Measurements from ENCODE around the gene PEAK1. TPM values are rescaled to one million over a fixed set of nuclear protein-coding genes. Genes with fewer than 3 reads are reported as not detected.
A peak's percentile ranks its signal among the peaks of the same experiment; 100 is the strongest.
"Not testable (repeated sequence)": the region's sequence is repeated elsewhere in the genome, so short reads cannot be mapped to it uniquely, and the experiment has no call there.

The PEAK1 gene
- total RNA-seq, 2 donors from 2014 or later = 26.2 to 27.0 TPM

DNA sequence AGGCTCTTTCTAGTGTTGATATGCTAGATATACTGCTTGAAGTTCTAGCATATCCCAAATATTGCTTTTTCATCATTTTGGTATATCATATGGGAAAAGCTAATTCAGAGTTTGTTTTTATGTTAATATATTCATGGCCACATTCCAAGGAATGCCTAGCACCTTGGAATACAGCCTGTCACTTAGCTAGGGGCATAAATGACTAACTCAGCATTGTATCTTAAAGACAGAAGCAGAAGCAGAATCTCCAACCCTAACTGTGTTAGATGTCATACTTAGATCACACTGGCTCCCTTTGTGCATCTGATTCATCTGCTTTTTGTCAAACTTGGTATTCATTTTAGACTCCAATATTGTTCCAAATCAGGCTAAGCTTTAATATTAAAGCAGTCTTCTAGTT, 218.2 kb downstream of the PEAK1 start:
- H3K27ac Mint-ChIP-seq = no peak overlapping the region
- no peak for ATAC-seq
- peaks cover 9% of the 10 kb centered on the region in 2 donors for H3K9me3 Mint-ChIP-seq
- no peak for DNase-seq (ENCODE audit: low spot score in 2 of 2)
- H3K36me3 Mint-ChIP-seq = peaks cover 8 to 14% of the 10 kb centered on the region in 2 donors

DNA sequence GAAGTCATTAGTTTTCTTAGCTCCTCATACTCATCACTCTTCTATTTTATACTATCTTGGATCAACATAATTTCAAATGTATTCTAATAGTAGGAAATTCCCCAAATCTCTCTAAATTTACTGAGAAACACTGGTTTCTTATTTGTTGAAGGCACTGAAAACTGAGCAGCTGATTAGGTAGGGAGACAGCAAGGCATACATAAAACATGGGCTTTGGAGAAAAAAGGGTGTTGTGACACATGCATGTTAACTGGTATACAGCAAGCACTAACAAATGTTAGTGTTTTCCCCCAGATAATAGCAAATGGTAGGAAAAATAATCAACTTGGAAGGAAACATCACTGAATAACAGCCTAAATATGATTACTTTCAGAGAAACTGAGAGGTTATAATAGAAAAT, 223.5 kb downstream of the PEAK1 start:
- ATAC-seq = no peak
- DNase-seq (ENCODE audit: low spot score in 2 of 2) = no peak
- Mint-ChIP-seq H3K9me3 (peaks cover 9% of the 10 kb centered on the region in 2 donors), H3K27ac (no peak overlapping the region), H3K36me3 (peaks cover 8 to 14% of the 10 kb centered on the region in 2 donors)

DNA sequence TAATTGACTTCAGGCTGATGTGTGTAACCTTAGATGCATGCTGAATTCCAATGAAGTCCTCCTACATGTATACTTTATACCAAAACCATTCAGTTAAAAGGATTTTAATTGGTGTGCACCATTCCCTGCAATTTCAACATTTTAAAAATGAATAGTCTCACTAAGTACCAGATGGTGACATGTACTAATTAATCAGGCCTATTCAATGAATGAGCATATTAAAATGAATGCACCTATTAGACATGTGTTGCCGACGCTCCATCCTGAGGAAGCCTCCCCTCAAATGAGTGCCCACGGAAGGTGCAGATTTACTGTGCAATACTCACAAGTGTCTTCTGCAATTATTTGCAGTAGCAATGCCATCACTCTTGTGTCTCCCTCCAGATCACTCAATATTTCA, 224.3 kb downstream of the PEAK1 start:
- ATAC-seq (no peak), DNase-seq (ENCODE audit: low spot score in 2 of 2) (no peak)
- Mint-ChIP-seq H3K27ac (no peak overlapping the region), H3K9me3 (peaks cover 9% of the 10 kb centered on the region in 2 donors), H3K36me3 (peaks cover 8 to 14% of the 10 kb centered on the region in 2 donors)

DNA sequence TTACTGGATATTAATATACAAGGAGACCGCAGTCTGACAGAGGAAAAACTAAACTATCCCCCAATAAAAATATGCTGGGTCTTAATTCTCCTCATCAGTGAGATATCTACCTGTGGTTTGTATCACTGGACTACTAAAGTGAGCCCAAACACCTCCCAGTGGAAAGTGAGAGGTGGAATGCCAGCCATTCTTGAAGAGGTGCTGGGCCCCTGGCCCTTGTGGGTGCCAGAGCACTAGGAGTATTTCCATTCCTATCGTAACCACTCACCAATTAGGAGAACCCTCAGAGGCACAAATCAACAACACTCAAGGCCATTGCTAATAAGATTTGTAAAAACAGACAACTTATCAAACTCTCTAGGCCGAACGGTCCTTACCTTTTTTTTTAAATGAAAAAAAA, 227.5 kb downstream of the PEAK1 start:
- Mint-ChIP-seq H3K36me3 (no peaks in the 10 kb centered on the region), H3K9me3 (no peaks in the 10 kb centered on the region), H3K27ac (no peak overlapping the region)
- ATAC-seq = no peak
- no peak for DNase-seq (ENCODE audit: low spot score in 2 of 2)

DNA sequence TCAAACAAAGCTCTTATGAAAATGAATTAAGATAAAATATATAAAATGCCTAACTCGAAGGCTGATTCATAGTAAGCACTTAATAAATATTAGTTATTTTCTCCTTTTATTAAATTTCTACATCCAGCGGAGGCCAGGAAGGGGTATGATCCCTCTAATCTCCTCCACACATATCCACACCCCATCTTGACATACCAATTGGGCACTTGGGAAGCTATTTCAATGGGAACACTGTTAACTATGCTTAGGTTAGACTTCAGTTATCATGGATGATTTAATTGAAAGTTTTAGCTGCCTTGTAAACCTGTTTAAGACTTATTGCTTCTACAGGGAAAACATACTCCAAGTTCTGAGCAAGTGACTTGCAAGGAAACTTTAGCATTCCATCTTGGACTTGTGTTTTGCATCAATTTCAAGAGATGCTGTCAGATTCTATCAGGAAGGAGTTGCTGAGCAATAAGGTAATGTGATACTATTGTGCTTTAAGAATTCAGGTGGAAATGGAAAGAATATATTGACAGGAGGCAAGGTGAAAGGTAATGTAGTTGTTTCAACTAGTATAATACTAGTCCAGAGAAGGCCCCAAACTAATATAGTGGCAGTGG, 228.6 kb downstream of the PEAK1 start:
- H3K27ac Mint-ChIP-seq = peak overlapping the region in 1 of 2 donors; percentile 1

DNA sequence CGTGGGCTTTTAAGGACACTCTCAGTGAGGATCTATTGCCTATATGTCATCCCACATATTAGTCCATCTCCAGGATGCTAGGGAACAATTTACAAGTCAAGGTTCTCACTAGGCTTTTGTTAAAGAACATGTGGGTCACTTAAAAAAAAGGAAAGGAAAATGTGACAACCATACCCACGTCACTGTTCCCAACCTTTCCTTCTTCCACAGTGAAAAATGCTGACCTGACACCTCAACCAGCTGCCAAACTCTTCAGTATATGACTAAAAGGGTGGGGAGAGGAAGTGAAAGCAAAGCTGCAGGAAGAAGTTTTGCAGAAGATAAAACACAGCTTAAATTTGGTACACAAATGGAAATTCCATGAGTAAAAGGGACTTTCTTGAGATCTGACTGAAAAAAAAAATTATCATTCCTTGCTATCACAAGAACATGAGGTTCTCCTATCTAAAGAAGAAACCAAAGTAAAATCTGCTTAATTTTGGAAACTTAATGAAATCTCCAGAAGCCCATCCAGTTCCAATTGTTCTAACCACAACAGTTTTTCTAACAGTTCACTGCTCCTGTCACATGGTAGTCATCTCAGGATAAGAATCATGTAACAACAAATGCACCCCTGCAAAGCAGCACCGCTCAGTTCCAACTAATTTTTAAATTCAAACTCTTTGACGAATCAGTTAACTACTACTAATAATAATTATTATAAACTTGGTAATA, 232.0 kb downstream of the PEAK1 start:
- ATAC-seq = peak; percentile 80 to 88
- H3K36me3 Mint-ChIP-seq = no peaks in the 10 kb centered on the region
- DNase-seq (ENCODE audit: low spot score in 2 of 2) = no peak
- no peaks in the 10 kb centered on the region for H3K9me3 Mint-ChIP-seq
- peak overlapping the region in 1 of 2 donors; percentile 78 for H3K27ac Mint-ChIP-seq

More for the DNA sequence above, 228.6 kb downstream of the PEAK1 start:
- ATAC-seq (no peak), DNase-seq (ENCODE audit: low spot score in 2 of 2) (no peak)
- no peaks in the 10 kb centered on the region for H3K36me3 Mint-ChIP-seq
- H3K9me3 Mint-ChIP-seq = no peaks in the 10 kb centered on the region

DNA sequence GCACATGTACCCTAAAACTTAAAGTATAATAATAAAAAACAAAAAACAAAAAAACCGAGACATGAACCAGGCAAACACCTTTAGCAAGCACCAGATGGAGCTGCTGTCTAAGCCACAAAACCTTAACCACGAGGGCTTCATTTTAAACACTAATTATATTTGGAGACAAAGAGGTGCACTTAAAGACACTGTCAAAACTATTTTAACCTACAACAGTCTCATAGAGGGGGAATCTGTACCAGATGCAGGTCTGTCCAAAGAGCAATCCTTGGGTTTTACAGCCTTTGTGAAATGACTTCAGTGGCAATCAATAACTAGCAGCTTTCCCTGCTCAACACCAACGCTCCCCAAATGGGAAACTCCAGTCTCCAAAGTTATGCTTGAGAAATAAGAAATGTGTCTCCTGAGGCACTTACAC, 233.3 kb downstream of the PEAK1 start:
- DNase-seq (ENCODE audit: low spot score in 2 of 2) = no peak

DNA sequence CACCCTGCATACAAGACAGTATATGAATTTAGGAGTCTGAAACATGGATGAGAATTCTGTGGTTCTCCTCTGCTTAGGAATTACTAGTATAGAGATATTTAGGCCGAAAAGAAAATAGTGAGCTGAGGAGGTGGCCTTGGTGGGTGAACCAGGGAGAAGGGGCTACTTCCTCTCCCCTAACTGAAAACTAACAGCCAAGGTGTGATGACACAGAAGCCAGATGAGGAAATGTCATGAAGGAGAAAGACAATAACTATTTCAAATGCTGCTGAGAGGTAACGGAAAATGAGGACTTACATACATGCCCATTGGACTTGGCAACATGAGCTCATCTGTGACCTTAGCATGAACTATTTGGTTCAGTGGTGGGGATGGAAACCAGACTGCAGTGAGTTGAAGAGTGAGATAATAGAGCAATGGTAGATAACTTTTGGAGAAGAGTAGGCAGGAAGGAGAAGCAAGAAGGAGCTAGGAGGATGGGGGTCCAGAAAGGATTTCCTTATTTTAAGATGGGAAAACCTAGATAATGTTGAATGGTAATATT, 234.6 kb downstream of the PEAK1 start:
- H3K36me3 Mint-ChIP-seq = peaks cover 0 to 6% of the 10 kb centered on the region in 2 donors
- DNase-seq (ENCODE audit: low spot score in 2 of 2) (no peak), ATAC-seq (no peak)
- peaks cover 0 to 5% of the 10 kb centered on the region in 2 donors for H3K9me3 Mint-ChIP-seq
- peak overlapping the region in 1 of 2 donors; percentile 6 for H3K27ac Mint-ChIP-seq

More for the DNA sequence above, 233.3 kb downstream of the PEAK1 start:
- no peaks in the 10 kb centered on the region for H3K9me3 Mint-ChIP-seq
- no peak for ATAC-seq
- H3K27ac Mint-ChIP-seq = peak overlapping the region; percentile 16 to 78
- no peaks in the 10 kb centered on the region for H3K36me3 Mint-ChIP-seq

DNA sequence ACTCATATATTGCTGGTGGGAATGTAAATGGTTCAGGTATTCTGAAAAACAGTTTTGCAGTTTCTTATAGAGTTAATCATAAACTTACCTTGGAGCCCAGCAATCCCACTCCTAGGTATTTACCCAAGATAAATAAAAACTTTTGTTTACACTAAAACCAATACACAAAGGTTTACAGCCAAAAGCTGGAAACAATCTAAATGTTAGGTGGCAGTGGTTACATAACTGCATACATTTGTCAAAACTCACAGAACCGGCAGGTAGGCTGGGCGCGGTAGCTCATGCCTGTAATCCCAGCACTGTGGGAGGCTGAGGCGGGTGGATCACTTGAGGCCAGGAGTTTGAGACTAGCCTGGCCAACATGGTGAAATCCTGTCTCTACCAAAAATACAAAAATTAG, 235.6 kb downstream of the PEAK1 start:
- H3K27ac Mint-ChIP-seq; H3K36me3 Mint-ChIP-seq; ATAC-seq; DNase-seq (ENCODE audit: low spot score in 2 of 2); H3K9me3 Mint-ChIP-seq: not testable (repeated sequence)

DNA sequence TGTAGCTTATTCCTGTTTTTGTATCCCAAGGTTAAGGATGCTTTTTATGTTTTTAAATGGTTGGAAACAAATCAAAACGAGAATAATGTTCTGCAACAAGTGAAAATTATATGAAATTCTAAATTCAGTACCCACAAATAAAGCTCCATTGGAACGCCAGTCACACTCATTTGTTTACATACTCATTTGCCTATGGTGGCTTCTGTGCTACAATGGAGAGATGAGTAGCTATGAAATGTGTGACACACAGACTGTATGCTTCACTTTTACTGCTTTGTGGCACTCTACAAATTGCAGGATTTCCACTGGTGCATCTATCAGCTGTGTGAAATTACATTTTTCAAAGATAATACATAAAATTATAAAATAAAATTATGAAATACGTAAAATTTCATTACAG, 236.8 kb downstream of the PEAK1 start:
- no peak for DNase-seq (ENCODE audit: low spot score in 2 of 2)

DNA sequence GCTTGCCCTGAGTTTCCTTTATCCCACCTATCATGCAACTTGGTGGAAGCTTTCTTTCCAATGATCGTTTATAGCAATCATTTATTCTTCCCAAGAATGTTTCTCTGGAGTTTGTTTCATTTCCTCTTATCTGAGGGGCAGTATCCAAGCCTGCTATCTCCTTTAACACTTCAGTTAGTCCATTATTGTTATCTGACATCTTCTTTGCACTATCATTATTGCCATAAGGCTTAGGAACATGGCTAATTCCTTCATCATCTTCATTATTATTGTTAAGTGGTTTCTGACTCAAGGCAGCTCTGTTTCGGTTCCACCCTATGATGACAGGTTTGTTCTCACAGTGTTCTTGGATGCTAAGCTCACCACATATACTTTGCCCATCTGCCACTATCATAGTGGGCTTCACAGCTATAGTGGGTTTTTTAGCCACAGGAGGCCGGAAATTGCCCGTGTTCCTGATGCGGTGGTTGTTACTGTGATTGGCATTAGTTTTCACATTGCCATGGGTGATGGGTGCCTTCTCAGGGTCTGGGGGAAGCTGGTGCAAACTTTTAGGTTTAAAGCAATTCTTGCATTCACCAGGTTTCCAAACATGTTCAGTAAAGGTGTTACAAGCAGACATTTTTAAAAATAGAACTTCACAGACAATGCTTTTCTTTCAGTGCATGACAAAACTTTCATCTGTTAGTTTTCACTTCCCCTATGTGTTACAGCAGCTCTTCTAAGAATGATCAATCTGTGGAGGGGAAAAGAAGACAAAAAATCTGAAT, 238.4 kb downstream of the PEAK1 start:
- Mint-ChIP-seq H3K9me3 (peaks cover 0 to 5% of the 10 kb centered on the region in 2 donors), H3K36me3 (peaks cover 0 to 6% of the 10 kb centered on the region in 2 donors), H3K27ac (peak overlapping the region in 1 of 2 donors; percentile 39)
- ATAC-seq (peak; percentile 56 to 63), DNase-seq (ENCODE audit: low spot score in 2 of 2) (no peak)

More for the DNA sequence above, 236.8 kb downstream of the PEAK1 start:
- Mint-ChIP-seq H3K36me3 (peaks cover 0 to 6% of the 10 kb centered on the region in 2 donors), H3K9me3 (peaks cover 0 to 5% of the 10 kb centered on the region in 2 donors), H3K27ac (no peak overlapping the region)
- no peak for ATAC-seq

DNA sequence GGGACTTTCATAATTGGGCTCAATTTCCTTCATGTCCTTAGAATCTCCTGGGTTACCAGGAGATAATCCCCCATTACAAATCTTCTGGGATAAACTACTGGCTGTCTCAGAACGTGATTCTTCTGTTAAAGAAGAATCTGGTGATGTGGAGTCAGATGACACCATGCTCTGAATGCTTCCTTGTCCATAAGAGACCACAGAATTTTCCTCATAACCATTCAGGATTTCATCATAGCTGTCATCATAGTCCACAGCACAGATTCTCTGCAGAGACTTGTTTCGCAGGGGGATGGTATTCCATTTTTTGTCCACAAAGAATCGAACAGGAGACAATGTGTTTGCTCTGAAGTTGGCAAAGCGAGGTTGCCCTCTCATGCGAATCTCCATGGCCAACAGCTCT, 239.1 kb downstream of the PEAK1 start:
- ATAC-seq = no peak
- no peak for DNase-seq (ENCODE audit: low spot score in 2 of 2)
- Mint-ChIP-seq H3K36me3 (peaks cover 0 to 6% of the 10 kb centered on the region in 2 donors), H3K9me3 (peaks cover 0 to 5% of the 10 kb centered on the region in 2 donors), H3K27ac (no peak overlapping the region)

DNA sequence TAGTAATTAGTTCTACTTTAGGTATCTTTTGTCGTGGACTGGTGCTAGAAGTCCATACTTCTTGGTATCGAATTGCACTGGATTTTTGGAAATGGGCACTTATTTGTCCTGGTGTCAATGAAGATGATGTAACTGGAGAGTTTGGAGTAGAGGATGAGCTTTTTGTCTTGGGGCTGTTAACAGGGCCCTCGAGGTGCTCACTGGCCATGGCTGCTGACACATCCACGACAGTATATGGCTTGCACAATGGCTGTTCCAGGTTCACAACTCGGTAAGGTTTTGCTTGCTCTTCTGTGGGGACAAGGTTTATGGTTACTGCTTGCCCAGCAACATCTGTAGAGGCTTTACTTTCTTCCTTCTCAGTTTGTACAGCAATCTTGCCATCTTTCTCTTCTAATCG, 239.6 kb downstream of the PEAK1 start:
- Mint-ChIP-seq H3K9me3 (peaks cover 0 to 5% of the 10 kb centered on the region in 2 donors), H3K27ac (peak overlapping the region in 1 of 2 donors; percentile 14), H3K36me3 (peaks cover 0 to 6% of the 10 kb centered on the region in 2 donors)
- no peak for ATAC-seq
- no peak for DNase-seq (ENCODE audit: low spot score in 2 of 2)

DNA sequence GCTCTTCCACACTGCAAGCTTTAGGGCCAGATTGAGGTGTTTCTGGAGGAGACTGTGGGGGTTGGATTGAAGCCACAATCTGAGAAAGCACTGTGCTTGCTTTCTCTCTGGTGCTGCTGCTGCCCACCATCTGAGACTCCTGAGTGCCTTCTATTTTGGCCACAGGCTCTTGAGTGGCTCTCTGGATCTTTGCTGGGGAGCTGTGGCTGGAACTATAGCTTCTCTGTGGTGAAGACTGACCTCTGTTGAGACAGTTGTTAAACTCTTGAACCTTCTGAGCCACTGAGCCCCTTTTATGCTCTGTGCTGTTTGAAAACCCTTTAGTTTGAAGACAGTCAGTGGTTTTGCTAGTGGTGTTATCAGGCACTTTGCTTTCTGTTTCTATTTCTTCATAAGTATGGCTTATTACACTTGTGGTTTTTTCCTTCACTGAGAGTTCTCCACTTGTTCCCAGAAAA, 240.3 kb downstream of the PEAK1 start:
- peaks cover 0 to 6% of the 10 kb centered on the region in 2 donors for H3K36me3 Mint-ChIP-seq
- DNase-seq (ENCODE audit: low spot score in 2 of 2) (no peak), ATAC-seq (peak; percentile 70 to 80)
- peak overlapping the region; percentile 14 to 24 for H3K27ac Mint-ChIP-seq
- H3K9me3 Mint-ChIP-seq = peaks cover 0 to 5% of the 10 kb centered on the region in 2 donors

DNA sequence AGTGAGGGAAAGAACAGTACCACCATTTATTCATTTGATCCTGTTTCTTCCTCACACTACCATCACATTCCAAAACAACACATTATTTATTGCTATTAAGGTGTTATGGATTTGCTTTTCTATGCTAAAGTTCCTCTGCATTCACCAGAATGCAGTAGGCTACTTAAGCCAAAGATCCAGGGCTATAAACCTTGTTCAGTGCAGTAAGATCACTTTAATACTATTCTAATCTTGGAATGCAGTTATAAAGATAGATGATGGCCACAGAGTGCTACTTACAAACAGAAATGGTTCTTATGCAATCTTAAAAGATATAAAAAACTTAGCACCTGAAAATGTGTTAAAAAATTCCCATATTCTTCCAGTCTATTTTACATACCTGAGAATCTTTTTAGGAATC, 241.5 kb downstream of the PEAK1 start:
- no peak for ATAC-seq

DNA sequence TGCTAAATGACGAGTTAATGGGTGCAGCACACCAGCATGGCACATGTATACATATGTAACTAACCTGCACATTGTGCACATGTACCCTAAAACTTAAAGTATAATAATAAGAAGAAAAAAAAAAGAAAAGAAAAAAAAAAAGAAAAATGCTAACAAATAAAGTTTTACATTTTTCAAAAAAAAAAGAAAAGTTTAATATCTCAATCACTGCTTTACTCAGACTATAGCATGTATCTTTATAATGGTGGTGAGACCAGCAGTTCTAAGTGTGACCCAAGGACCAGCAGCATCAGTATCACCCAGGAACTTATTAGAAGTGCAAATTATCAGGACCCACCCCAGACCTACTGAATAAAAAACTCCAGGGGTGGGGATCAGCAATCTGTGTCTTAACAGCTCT, 243.8 kb downstream of the PEAK1 start:
- DNase-seq (ENCODE audit: low spot score in 2 of 2); H3K27ac Mint-ChIP-seq; H3K36me3 Mint-ChIP-seq; ATAC-seq; H3K9me3 Mint-ChIP-seq: not testable (repeated sequence)

More for the DNA sequence above, 241.5 kb downstream of the PEAK1 start:
- no peak for DNase-seq (ENCODE audit: low spot score in 2 of 2)
- Mint-ChIP-seq H3K27ac (no peak overlapping the region), H3K9me3 (peaks cover 0 to 5% of the 10 kb centered on the region in 2 donors), H3K36me3 (peaks cover 0 to 6% of the 10 kb centered on the region in 2 donors)

DNA sequence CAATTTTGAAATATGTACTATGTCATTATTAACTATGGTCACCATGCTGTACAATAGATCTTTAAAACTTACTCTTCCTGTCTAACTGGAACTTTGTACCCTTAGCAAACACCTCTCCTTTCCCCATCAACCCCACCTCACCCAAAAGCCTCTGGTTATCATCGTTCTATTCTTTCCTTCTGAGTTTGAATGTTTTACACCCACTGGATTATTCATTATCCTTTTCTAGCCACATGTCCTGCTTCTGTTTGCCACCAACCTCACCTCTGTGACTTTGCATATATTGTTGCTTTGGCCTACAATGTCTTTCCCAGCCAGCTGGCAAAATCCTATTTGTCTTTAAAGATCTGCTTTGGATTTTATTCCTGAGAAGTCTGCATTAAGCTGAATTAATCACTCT, 246.4 kb downstream of the PEAK1 start:
- Mint-ChIP-seq H3K27ac (no peak overlapping the region), H3K9me3 (peaks cover 0 to 5% of the 10 kb centered on the region in 2 donors), H3K36me3 (no peaks in the 10 kb centered on the region)
- no peak for ATAC-seq
- DNase-seq (ENCODE audit: low spot score in 2 of 2) = no peak
